Sigmoid colon (tissue), 7 donors: Measurements from ENCODE around the gene CEMP1. TPM values are rescaled to one million over a fixed set of nuclear protein-coding genes. Genes with fewer than 3 reads are reported as not detected.
A peak's percentile ranks its signal among the peaks of the same experiment; 100 is the strongest.

Experiments used
- DNase-seq: peaks from one replicate; pipeline ENCODE4 v3.0.0-alpha.2; 2019
- H3K27ac ChIP-seq, 4 donors: fragments of 200-600 bp; sonication (generic); one replicate each; pipeline ENCODE4 v1.5.1; 2016 to 2019; ENCODE audit warnings: mild to moderate bottlenecking in 1 of 4
- H3K27me3 ChIP-seq, 3 donors: fragments of 200-600 bp; sonication (generic); one replicate each; pipeline ENCODE4 v1.5.1; 2019; ENCODE audit warnings: mild to moderate bottlenecking in 1 of 3
- H3K36me3 ChIP-seq, 4 donors: fragments of 200-600 bp; sonication (generic); one replicate each; pipeline ENCODE4 v1.5.1; 2016 to 2019
- H3K4me1 ChIP-seq, 4 donors: fragments of 200-600 bp; sonication (generic); one replicate each; pipeline ENCODE4 v1.5.1; 2017 to 2019
- H3K4me3 ChIP-seq, 4 donors: fragments of 200-600 bp; sonication (generic); one replicate each; pipeline ENCODE4 v1.5.1; 2017 to 2019; ENCODE audit warnings: mild to moderate bottlenecking in 2 of 4, moderate library complexity in 1 of 4
- H3K9me3 ChIP-seq, 4 donors: fragments of 200-600 bp in 3 of 4; sonication (generic) in 3 of 4; one replicate each; pipeline versions ENCODE4 v1.5.1 to v1.6.1; 2013 to 2019
- CTCF ChIP-seq, 4 experiments: fragments of 450-650 bp in 3 of 4; fragments of 200-600 bp in 1 of 4; IDR thresholded peaks; one replicate each; pipeline ENCODE4 v1.5.1; 2016 to 2019; ENCODE audit warnings: antibody characterized with exemption in 4 of 4, mild to moderate bottlenecking in 3 of 4, moderate library complexity in 2 of 4
- EP300 ChIP-seq, 4 donors: sonication (generic); formaldehyde crosslinking; IDR thresholded peaks; one replicate each; pipeline ENCODE4 v1.6.1; 2017; ENCODE audit warnings: antibody characterized with exemption in 4 of 4
- POLR2A ChIP-seq, 2 donors: fragments of 450-650 bp; IDR thresholded peaks; one replicate each; pipeline ENCODE4 v1.6.1; 2016; ENCODE audit warnings: antibody characterized with exemption in 2 of 2, mild to moderate bottlenecking in 2 of 2, moderate library complexity in 2 of 2
- POLR2AphosphoS5 ChIP-seq, 4 donors: sonication (generic); formaldehyde crosslinking; IDR thresholded peaks; one replicate each; pipeline ENCODE4 v1.6.1; 2017; ENCODE audit warnings: antibody characterized with exemption in 4 of 4
- WGBS, 2 donors: extraction: QIAGEN DNeasy Blood & Tissue Kit; methylation state at CpG; one replicate each; pipeline ENCODE4 v1.1.7; 2013; 5-methylcytosine and 5-hydroxymethylcytosine counted together
- intact Hi-C: fragments of 100-400 bp; cut with DNase I; formaldehyde crosslinking; loops from one replicate; pipeline ENCODE4 v1.15.1; 2023
- polyA plus RNA-seq, 3 donors: library from polyadenylated mRNA; stranded (reverse); fragments of 200-250 nt; gene quantifications; one replicate each; pipeline ENCODE4 v1.2.3, GENCODE V29; 2013
- total RNA-seq, 4 donors: library from RNA; depleted of rRNA; stranded (reverse); fragments of >200 nt; gene quantifications; one replicate each; pipeline ENCODE4 v1.1.0, GENCODE V29; 2016
- donor health status: healthy with polysubstance abuse.
- donor health status: Bipolar disorder and iron deficiency.
- donor health status: healthy.

The CEMP1 gene
- total and polyA plus RNA-seq, 7 donors: 0.90 to 1.2 TPM; not detected in 5

DNA sequence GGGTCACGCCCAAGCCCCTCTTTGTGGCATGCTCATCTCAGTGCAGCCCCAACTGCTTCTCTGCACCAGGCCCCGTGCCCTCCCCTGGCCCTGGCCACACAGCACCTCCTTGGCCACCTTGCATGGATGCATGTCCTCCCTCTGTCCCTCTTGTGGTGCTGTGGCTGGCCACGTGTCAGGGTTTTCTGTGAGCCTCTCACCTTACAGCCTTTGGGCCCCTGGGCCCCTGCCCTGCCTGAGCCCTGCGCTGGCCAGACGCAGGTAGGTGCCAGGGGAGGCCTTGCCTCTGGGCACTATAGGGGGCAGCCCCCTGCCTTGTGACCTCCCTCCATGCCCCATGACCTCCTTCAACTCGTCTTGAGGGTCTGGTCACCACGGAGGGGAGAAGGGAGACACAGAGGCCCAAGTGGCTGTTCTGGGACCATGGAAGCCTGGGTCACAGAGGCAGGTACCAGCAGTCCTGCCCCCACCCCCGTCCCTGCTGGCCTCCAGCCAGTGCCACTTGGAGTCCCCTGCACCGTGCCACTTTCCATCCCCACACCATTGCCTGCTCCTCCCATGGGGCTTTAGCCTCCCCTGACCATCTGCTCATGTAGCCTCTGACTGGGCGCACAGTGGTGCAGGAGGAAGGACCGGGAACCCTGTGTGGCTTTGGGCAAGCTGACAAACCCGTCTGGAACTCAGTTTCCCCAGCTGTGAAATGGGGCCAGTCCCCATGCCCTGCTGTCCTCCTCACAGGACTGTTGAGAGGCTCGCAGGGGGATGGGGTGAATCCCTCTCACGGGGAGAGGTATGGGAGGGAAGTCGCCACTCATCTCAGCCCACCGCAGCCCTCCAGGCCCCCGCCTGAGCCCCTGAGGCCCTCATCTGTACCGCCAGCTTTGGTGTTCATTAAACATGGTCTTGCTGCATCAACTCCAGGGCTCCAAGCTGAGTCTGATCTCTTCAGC lies 29.0 kb downstream of the CEMP1 start:
- Histone ChIP-seq H3K4me1 (peaks cover 0 to 41% (median 25%) of the 10 kb centered on the region in 4 donors), H3K27ac (peak overlapping the region in 3 of 4 donors; percentile 43 to 70 (median 46)), H3K36me3 (peaks cover 0 to 16% (median 4%) of the 10 kb centered on the region in 4 donors), H3K4me3 (peak overlapping the region in 1 of 4 donors; percentile 35), H3K9me3 (no peaks in the 10 kb centered on the region), H3K27me3 (no peaks in the 10 kb centered on the region)
- intact Hi-C loops: loop anchor here (1.0 to 10.0 kb wide), 5 partner anchors 27 to 227 kb away; partner anchors contain the start of genes ABCA3, CCNF and TBC1D24
- WGBS, 2 donors: 86 to 88% methylated on average over 18 of the region's 18 CpGs
- DNase-seq: no peak
- no peak for TF ChIP-seq POLR2AphosphoS5 (IDR thresholded peaks at IDR 0.05)
- TF ChIP-seq POLR2A (IDR thresholded peaks at IDR 0.05): no peak

DNA sequence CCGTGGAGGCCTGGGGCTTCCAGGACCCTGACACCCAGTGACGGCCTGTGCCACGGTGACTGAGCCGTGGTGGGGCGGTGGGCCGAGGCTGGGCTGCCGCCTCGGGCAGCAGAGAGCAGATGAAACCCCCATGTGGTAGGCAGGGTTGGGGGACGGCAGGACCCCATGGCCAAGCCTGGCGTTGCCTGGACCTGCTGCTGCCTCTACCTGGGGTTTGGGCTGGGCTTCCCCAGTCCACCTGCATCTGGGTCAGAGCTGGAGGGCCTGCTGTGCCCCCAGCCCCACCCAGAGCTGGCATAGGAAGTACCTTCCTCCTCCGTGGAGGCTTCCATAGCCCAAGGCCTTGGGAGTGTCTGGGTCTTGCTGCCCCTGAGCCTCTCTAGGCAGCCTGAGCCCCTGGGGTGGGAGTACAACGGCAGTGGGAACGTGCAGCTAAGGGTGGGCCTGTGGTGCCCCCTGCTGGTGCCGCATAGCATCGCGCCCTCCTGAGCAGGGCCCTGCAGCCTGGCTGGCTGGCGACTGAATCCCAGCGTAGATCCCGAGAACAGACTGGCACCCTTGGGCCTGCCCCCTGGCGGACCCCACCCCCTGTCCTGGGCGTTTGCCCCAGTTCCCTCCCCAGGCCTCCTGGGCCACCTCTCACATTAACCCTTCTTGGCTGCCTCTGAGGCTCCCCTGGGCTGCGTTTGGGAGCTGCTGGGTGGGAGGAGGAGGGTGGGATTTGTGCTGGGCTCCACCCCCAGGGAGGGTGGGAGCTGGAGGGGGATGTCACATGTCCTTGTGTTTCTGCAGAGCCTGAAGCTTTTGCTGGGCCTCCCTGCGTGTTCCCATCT lies 30.1 kb downstream of the CEMP1 start:
- peaks cover 0 to 45% (median 25%) of the 10 kb centered on the region in 4 donors for H3K4me1 ChIP-seq
- H3K27me3 ChIP-seq: no peaks in the 10 kb centered on the region
- H3K36me3 ChIP-seq: peaks cover 0 to 27% (median 7%) of the 10 kb centered on the region in 4 donors
- DNase-seq: peak; percentile 93
- TF ChIP-seq CTCF (IDR thresholded peaks at IDR 0.05) (peak; percentile 98 to 99 (median 98)), POLR2AphosphoS5 (IDR thresholded peaks at IDR 0.05) (peak in 1 of 4 donors; percentile 23), POLR2A (IDR thresholded peaks at IDR 0.05) (no peak)
- intact Hi-C loops: loop anchor here (1.0 to 10.0 kb wide), 5 partner anchors 26 to 226 kb away; partner anchors contain the start of genes ABCA3, CCNF and TBC1D24
- no peaks in the 10 kb centered on the region for H3K9me3 ChIP-seq
- H3K27ac ChIP-seq: peak overlapping the region; percentile 36 to 70 (median 47)
- whole genome bisulfite sequencing, 2 donors: 40% methylated on average over 23 of the region's 23 CpGs
- peak overlapping the region in 3 of 4 donors; percentile 1 to 40 (median 35) for H3K4me3 ChIP-seq

DNA sequence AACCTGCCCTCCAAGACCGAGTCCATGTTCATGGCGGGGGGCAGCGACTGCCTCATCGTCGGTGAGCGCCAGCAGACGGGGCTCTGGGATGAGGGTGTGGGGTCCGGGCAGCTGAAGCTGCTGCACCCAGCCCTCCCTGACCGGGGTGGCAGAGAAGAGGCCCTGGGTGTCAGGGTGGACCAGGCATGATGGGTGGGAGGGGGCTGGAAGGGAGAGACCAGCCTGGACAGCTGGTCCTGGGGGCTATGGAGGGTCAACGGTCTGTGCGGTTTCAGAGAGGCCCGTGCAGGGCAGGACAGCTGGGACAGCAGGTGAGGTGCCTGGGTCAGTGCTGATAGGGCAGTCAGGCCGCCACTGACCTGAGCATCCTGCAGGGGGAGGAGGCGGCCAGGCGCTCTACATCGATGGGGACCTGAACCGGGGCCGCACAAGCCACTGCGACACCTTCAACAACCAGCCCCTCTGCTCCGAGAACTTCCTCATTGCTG lies 30.7 kb downstream of the CEMP1 start:
- H3K4me1 ChIP-seq: peaks cover 0 to 45% (median 25%) of the 10 kb centered on the region in 4 donors
- H3K9me3 ChIP-seq: no peaks in the 10 kb centered on the region
- intact Hi-C loops: loop anchor here (2.0 to 10.0 kb wide), 4 partner anchors 26 to 226 kb away; partner anchors contain the start of genes CCNF and TBC1D24
- H3K27me3 ChIP-seq: no peaks in the 10 kb centered on the region
- DNase-seq: no peak
- H3K4me3 ChIP-seq: no peak overlapping the region
- 87 to 90% methylated on average over 20 of the region's 20 CpGs for WGBS, 2 donors
- TF ChIP-seq EP300 (IDR thresholded peaks at IDR 0.05) (no peak), CTCF (IDR thresholded peaks at IDR 0.05) (no peak), POLR2AphosphoS5 (IDR thresholded peaks at IDR 0.05) (no peak), POLR2A (IDR thresholded peaks at IDR 0.05) (no peak)
- H3K36me3 ChIP-seq: peaks cover 0 to 29% (median 7%) of the 10 kb centered on the region in 4 donors
- no peak overlapping the region for H3K27ac ChIP-seq

- Histone ChIP-seq H3K4me3 (no peak overlapping the region), H3K36me3 (peaks cover 0 to 29% (median 7%) of the 10 kb centered on the region in 4 donors), H3K4me1 (peaks cover 0 to 45% (median 25%) of the 10 kb centered on the region in 4 donors), H3K27me3 (no peaks in the 10 kb centered on the region), H3K9me3 (no peaks in the 10 kb centered on the region), H3K27ac (no peak overlapping the region)
- 93 to 95% methylated on average over 29 of the region's 29 CpGs for WGBS, 2 donors
- intact Hi-C loops: loop anchor here (2.0 to 10.0 kb wide), 4 partner anchors 25 to 225 kb away; partner anchors contain the start of genes CCNF and TBC1D24
- no peak for DNase-seq
- TF ChIP-seq POLR2AphosphoS5 (IDR thresholded peaks at IDR 0.05) (no peak), CTCF (IDR thresholded peaks at IDR 0.05) (no peak), POLR2A (IDR thresholded peaks at IDR 0.05) (no peak), EP300 (IDR thresholded peaks at IDR 0.05) (no peak)
Measured at GRCh38 chr16:2499890-2500429, 31.2 kb downstream of the CEMP1 start.
